Measurements from ENCODE around the gene RGPD8.
"Not testable (repeated sequence)": the region's sequence is repeated elsewhere in the genome, so short reads cannot be mapped to it uniquely, and the experiment has no call there.

Gene RGPD8

DNA sequence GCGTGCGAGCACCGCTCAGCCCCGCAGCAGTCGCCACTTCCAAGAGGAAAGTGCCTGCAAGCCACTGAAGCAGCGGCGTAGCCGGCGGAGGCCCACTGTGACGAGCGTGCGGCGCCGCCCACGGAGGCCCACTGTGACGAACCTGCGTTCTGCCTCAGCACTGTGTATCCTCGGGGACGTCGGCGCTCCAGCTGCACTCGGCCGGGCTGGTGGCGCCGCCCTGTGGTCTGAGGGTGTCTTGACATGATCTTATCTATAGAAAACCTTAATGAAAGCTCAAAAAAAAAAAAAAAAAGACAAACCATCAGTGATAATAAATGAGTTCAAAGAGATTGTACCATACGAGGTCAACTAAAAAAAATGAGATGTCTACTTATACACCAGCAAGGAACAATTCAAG is at the start of gene RGPD8:
Gene RGPD8 (minus strand): TSS at position 166 of the 400 bp plus-strand sequence. CDS start 192 bp downstream, outside the sequence.
- H3K36me3 ChIP-seq (ENCODE audit: control insufficient read depth, insufficient read depth, low read length); H3K9me3 ChIP-seq (ENCODE audit: control insufficient read depth, insufficient read depth, low read length); H3K4me1 ChIP-seq (ENCODE audit: control insufficient read depth, insufficient read depth, low read length); H3K27me3 ChIP-seq (ENCODE audit: control insufficient read depth, insufficient read depth, low read length); H3K27ac ChIP-seq (ENCODE audit: low read length): not testable (repeated sequence)
- peak; percentile 27 for DNase-seq (ENCODE audit: low read depth, low spot score)
- no CpG with 5 or more reads among the region's 26 CpGs for WGBS (ENCODE audit: insufficient coverage, insufficient read length)
- H3K4me3 ChIP-seq (ENCODE audit: low read length): peak within 1 kb of the TSS; percentile 47; the same call in 1 of the 2 replicates

DNA sequence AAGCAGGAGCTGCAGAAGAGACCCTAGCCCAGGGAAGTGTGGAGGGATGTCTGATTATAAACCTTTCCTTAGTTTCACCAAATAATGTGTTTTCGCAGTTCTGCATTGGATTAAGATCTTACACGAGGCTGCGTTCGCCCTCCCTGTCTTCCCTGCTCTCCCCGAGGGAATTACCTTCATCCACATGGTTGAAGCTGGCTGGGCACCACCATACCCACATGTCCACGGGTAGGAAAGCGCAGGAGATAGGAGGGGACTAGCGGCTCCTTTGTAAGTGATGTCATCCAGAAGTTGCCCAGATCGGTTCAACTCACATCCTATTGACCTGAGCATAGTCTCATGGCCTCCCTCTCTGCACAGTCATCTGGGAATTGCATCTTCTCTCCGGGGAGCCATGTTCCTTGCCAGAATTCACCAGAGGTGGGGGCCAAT is 49.6 kb upstream of the RGPD8 start:
- H3K27ac ChIP-seq (ENCODE audit: low read length): no peak overlapping the region

DNA sequence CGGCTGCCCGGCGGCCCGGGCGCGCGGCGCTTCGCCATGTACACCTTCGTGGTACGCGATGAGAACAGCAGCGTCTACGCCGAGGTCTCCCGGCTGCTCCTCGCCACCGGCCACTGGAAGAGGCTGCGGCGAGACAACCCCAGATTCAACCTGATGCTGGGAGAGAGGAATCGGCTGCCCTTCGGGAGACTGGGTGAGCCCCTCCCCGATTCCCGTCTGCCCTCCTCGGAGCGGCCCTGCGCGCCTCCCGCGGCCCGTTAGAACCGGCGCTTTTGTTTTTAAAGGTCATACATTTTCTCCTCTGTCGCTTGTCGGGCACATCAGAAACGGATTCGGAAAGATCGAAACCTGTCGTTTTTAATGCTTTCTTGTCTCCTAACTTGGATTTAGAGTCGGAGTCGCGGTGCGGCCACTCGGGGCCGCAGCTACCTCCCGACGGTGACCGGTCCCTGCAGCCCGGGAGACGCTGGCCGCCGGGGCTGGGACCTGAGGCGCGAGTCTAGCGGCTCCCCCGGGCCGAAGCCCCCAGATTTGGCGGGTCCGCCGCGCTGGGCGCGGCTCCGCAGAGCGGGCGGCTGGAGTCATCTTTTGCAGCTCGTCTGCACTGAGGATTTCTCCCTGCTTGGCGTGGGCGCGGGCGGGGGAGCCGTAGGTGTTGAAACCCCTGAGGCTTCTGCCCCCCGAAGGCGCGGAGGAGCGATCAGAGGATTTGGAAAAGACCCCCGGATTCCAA is 49.0 kb upstream of the RGPD8 start:
- no peaks in the 10 kb centered on the region for H3K36me3 ChIP-seq (ENCODE audit: control insufficient read depth, insufficient read depth, low read length)
- DNase-seq (ENCODE audit: low read depth, low spot score): no peak
- H3K9me3 ChIP-seq (ENCODE audit: control insufficient read depth, insufficient read depth, low read length): no peaks in the 10 kb centered on the region
- no CpG with 5 or more reads among the region's 77 CpGs for WGBS (ENCODE audit: insufficient coverage, insufficient read length)
- H3K27ac ChIP-seq (ENCODE audit: low read length): no peak overlapping the region
- peak overlapping the region; percentile 84 for H3K4me3 ChIP-seq (ENCODE audit: low read length)
- H3K4me1 ChIP-seq (ENCODE audit: control insufficient read depth, insufficient read depth, low read length): 0 out of 2 replicates have a peak, but pooled peaks cover 2% of the 10 kb centered on the region
- H3K27me3 ChIP-seq (ENCODE audit: control insufficient read depth, insufficient read depth, low read length): no peaks in the 10 kb centered on the region

More for the DNA sequence above, 49.6 kb upstream of the RGPD8 start:
- H3K27me3 ChIP-seq (ENCODE audit: control insufficient read depth, insufficient read depth, low read length): no peaks in the 10 kb centered on the region
- no peak for DNase-seq (ENCODE audit: low read depth, low spot score)
- no peaks in the 10 kb centered on the region for H3K9me3 ChIP-seq (ENCODE audit: control insufficient read depth, insufficient read depth, low read length)
- H3K36me3 ChIP-seq (ENCODE audit: control insufficient read depth, insufficient read depth, low read length): no peaks in the 10 kb centered on the region
- WGBS (ENCODE audit: insufficient coverage, insufficient read length): no CpG with 5 or more reads among the region's 10 CpGs
- peak overlapping the region; percentile 84; the same call in 1 of the 2 replicates for H3K4me3 ChIP-seq (ENCODE audit: low read length)
- H3K4me1 ChIP-seq (ENCODE audit: control insufficient read depth, insufficient read depth, low read length): 0 out of 2 replicates have a peak, but pooled peaks cover 2% of the 10 kb centered on the region

DNA sequence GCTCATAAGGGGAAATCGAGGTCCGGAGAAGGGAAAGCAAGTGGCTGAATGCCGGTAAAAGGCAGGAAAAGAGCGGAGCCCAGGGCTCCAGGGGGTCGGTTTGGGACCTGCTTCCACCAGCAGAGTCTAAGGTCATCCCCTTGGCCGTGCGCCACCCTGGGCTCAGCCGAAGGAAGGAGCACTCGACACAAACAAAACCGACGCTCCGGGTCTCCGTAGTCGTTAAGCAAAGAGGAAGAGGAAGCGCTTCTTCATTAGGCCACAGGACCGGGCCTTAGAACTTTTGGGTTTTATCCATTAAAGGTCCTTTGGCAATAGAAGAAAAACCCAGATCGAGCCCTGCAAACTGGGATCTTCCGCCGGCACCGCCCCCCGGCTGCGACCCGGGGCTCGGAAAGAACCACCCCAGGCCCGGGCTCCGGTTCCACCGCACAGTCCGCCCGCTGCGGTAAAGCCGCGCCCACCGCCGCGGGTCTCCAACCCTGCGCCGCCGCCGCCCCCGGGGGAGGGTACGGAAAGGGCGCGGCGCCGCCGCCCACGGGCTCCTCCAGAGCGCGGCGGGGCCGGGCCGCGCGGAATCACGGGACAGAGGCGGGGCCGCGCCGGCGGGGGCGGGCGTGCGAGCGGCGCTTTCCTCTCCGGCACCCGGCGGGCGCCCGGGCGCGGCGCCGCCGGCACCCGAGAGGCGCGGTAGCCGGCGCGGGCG is 48.2 kb upstream of the RGPD8 start, which contains the start of gene TTL:
Gene TTL (plus strand): TSS at position 629 of the 706 bp plus-strand sequence. CDS start 189 bp downstream, outside the sequence.
- 0 out of 2 replicates have a peak, but pooled peaks cover 2% of the 10 kb centered on the region for H3K4me1 ChIP-seq (ENCODE audit: control insufficient read depth, insufficient read depth, low read length)
- peak within 1 kb of the TSS; percentile 84 for H3K4me3 ChIP-seq (ENCODE audit: low read length)
- H3K27me3 ChIP-seq (ENCODE audit: control insufficient read depth, insufficient read depth, low read length): no peaks in the 10 kb centered on the region
- no peak within 1 kb of the TSS for H3K27ac ChIP-seq (ENCODE audit: low read length)
- H3K36me3 ChIP-seq (ENCODE audit: control insufficient read depth, insufficient read depth, low read length): no peaks in the 10 kb centered on the region
- no peaks in the 10 kb centered on the region for H3K9me3 ChIP-seq (ENCODE audit: control insufficient read depth, insufficient read depth, low read length)
- no peak for DNase-seq (ENCODE audit: low read depth, low spot score)
- WGBS (ENCODE audit: insufficient coverage, insufficient read length): no CpG with 5 or more reads among the region's 82 CpGs

DNA sequence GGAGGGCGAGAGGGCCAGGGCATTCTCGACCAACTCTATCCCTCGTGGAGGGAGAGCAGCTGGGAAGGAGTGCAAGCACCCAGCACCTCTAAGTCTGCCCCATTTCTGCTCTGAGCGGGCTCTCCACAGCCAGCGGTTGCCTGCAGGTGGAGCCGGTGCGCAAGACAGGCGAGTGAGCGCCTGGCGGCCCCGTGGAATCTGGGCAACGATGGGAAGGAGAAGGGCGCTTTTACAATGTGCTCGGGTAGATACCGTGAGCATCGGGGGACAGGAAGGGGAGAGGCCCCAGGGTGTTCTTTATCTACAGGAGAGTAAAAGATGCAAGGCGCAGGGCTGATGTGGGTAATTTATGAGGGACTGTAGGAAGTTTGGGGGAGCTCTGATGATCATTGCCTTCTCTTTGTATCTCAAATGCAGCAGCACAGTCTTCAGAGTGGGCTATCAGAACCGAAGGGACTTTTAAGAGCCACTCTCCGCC is 47.6 kb upstream of the RGPD8 start:
- no peak overlapping the region for H3K27ac ChIP-seq (ENCODE audit: low read length)
- no peak for DNase-seq (ENCODE audit: low read depth, low spot score)
- no peaks in the 10 kb centered on the region for H3K9me3 ChIP-seq (ENCODE audit: control insufficient read depth, insufficient read depth, low read length)
- H3K36me3 ChIP-seq (ENCODE audit: control insufficient read depth, insufficient read depth, low read length): no peaks in the 10 kb centered on the region
- H3K4me3 ChIP-seq (ENCODE audit: low read length): peak overlapping the region; percentile 84; the same call in 1 of the 2 replicates
- H3K27me3 ChIP-seq (ENCODE audit: control insufficient read depth, insufficient read depth, low read length): no peaks in the 10 kb centered on the region
- 0 out of 2 replicates have a peak, but pooled peaks cover 2% of the 10 kb centered on the region for H3K4me1 ChIP-seq (ENCODE audit: control insufficient read depth, insufficient read depth, low read length)
- WGBS (ENCODE audit: insufficient coverage, insufficient read length): no CpG with 5 or more reads among the region's 19 CpGs

GRCh38 chr2:112480530-112481049 is 47.1 kb upstream of the RGPD8 start:
- H3K36me3 ChIP-seq (ENCODE audit: control insufficient read depth, insufficient read depth, low read length): no peaks in the 10 kb centered on the region
- no peak overlapping the region for H3K27ac ChIP-seq (ENCODE audit: low read length)
- peak overlapping the region; percentile 84; the same call in 1 of the 2 replicates for H3K4me3 ChIP-seq (ENCODE audit: low read length)
- no peak for DNase-seq (ENCODE audit: low read depth, low spot score)
- no CpG with 5 or more reads among the region's 20 CpGs for WGBS (ENCODE audit: insufficient coverage, insufficient read length)
- H3K27me3 ChIP-seq (ENCODE audit: control insufficient read depth, insufficient read depth, low read length): no peaks in the 10 kb centered on the region
- 0 out of 2 replicates have a peak, but pooled peaks cover 2% of the 10 kb centered on the region for H3K4me1 ChIP-seq (ENCODE audit: control insufficient read depth, insufficient read depth, low read length)
- H3K9me3 ChIP-seq (ENCODE audit: control insufficient read depth, insufficient read depth, low read length): no peaks in the 10 kb centered on the region

- Histone ChIP-seq H3K27me3 (ENCODE audit: control insufficient read depth, insufficient read depth, low read length) (no peaks in the 10 kb centered on the region), H3K4me3 (ENCODE audit: low read length) (no peak overlapping the region), H3K36me3 (ENCODE audit: control insufficient read depth, insufficient read depth, low read length) (no peaks in the 10 kb centered on the region), H3K9me3 (ENCODE audit: control insufficient read depth, insufficient read depth, low read length) (no peaks in the 10 kb centered on the region), H3K4me1 (ENCODE audit: control insufficient read depth, insufficient read depth, low read length) (0 out of 2 replicates have a peak, but pooled peaks cover 2% of the 10 kb centered on the region), H3K27ac (ENCODE audit: low read length) (no peak overlapping the region)
- no peak for DNase-seq (ENCODE audit: low read depth, low spot score)
- WGBS (ENCODE audit: insufficient coverage, insufficient read length): no CpG with 5 or more reads among the region's 7 CpGs
These were observed 43.0 kb upstream of the RGPD8 start for GRCh38 chr2:112476434-112476833.

GRCh38 chr2:112474844-112475486 is 41.5 kb upstream of the RGPD8 start:
- Histone ChIP-seq H3K27ac (ENCODE audit: low read length) (no peak overlapping the region), H3K4me3 (ENCODE audit: low read length) (no peak overlapping the region), H3K27me3 (ENCODE audit: control insufficient read depth, insufficient read depth, low read length) (no peaks in the 10 kb centered on the region), H3K4me1 (ENCODE audit: control insufficient read depth, insufficient read depth, low read length) (no peaks in the 10 kb centered on the region), H3K36me3 (ENCODE audit: control insufficient read depth, insufficient read depth, low read length) (no peaks in the 10 kb centered on the region), H3K9me3 (ENCODE audit: control insufficient read depth, insufficient read depth, low read length) (no peaks in the 10 kb centered on the region)
- DNase-seq (ENCODE audit: low read depth, low spot score): no peak
- no CpG with 5 or more reads among the region's 6 CpGs for WGBS (ENCODE audit: insufficient coverage, insufficient read length)

DNA sequence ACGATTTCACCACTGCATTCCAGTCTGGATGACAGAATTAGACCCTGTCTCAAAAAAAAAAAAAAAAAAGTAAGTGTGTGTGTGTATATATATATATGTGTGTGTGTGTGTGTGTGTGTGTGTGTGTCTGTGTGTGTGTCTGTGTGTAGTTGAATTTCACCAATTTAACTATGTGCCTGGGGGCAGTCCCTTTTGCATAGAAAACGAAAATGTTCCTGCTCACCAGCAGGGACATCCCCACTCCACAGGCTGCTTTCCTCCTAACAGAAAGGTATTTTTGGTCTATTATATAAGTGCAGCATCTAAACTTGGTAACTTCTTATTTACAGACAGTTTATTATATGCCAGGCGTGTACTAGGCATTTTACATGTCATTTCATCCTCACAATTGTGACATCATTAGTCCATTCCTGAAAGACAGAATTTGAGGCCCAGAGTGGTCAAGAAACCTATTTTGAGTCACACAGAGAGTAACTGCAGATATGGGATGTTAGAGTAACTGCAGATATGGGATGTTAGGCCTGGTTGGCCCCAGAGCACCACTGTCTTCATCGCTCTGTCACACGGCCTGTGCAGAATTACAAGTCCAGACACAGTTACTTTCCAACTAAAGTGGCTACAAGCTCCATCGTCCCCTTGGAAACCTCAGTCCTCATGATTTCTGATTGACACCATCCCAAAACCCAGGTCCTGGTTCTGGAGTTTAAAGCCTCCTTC is 39.3 kb upstream of the RGPD8 start:
- Histone ChIP-seq H3K27me3 (ENCODE audit: control insufficient read depth, insufficient read depth, low read length) (no peaks in the 10 kb centered on the region), H3K27ac (ENCODE audit: low read length) (no peak overlapping the region), H3K4me3 (ENCODE audit: low read length) (no peak overlapping the region), H3K4me1 (ENCODE audit: control insufficient read depth, insufficient read depth, low read length) (no peaks in the 10 kb centered on the region), H3K9me3 (ENCODE audit: control insufficient read depth, insufficient read depth, low read length) (no peaks in the 10 kb centered on the region), H3K36me3 (ENCODE audit: control insufficient read depth, insufficient read depth, low read length) (no peaks in the 10 kb centered on the region)
- no CpG with 5 or more reads among the region's 6 CpGs for WGBS (ENCODE audit: insufficient coverage, insufficient read length)
- no peak for DNase-seq (ENCODE audit: low read depth, low spot score)

Data from iPS DF 6.9 (cell line).